ENCODE measurements around the gene KIR3DL3.

DNA sequence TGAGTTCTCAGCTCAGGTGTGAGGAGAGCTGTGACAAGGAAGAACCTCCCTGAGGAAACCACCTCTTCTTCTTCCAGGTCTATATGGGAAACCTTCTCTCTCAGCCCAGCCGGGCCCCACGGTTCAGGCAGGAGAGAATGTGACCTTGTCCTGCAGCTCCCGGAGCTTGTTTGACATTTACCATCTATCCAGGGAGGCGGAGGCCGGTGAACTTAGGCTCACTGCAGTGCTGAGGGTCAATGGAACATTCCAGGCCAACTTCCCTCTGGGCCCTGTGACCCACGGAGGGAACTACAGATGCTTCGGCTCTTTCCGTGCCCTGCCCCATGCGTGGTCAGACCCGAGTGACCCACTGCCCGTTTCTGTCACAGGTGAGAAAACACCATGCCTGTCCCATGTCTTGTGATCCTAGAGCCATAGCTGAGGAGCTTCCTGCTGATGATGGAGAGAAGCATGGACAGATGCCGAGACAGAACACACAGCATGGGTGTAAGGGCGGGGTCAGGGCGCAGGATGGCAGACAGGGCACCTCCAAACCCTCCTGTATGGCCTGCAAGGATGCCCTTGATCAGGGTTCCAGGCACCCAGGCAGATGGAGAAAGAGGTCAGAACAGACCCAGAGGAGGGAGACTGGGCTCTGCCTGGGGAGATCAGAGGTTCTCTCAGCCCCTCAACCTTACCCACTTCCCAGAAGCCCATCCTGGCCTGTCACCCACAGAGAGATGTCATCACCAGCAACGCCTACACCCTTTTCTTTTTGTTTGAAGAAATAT, 5.4 kb downstream of the KIR3DL3 start:
- TF ChIP-seq CTCF (IDR thresholded peaks at IDR 0.05) (no peak), POLR2A (IDR thresholded peaks at IDR 0.05) (no peak)
